ENCODE data around the gene PRRC2A. TPM values are rescaled to one million over a fixed set of nuclear protein-coding genes. Genes with fewer than 3 reads are reported as not detected.

Gene PRRC2A
- total RNA-seq, 1 donor from 2014 or later, result 162 TPM

- no peak for DNase-seq (ENCODE audit: low spot score)
These were observed 2.2 kb downstream of the PRRC2A start for GRCh38 chr6:31622684-31623091.

GRCh38 chr6:31624070-31624469 lies 3.6 kb downstream of the PRRC2A start:
- no peak for DNase-seq (ENCODE audit: low spot score)

GRCh38 chr6:31626952-31627351 lies 6.4 kb downstream of the PRRC2A start:
- no peak for DNase-seq (ENCODE audit: low spot score)

GRCh38 chr6:31627690-31628287 lies 7.3 kb downstream of the PRRC2A start:
- DNase-seq (ENCODE audit: low spot score), result no peak

- DNase-seq (ENCODE audit: low spot score), result no peak
These were observed 8.5 kb downstream of the PRRC2A start for GRCh38 chr6:31629014-31629413.

GRCh38 chr6:31630177-31630934 lies 9.8 kb downstream of the PRRC2A start:
- no peak for DNase-seq (ENCODE audit: low spot score)

GRCh38 chr6:31631209-31631608 lies 10.7 kb downstream of the PRRC2A start:
- no peak for DNase-seq (ENCODE audit: low spot score)

- DNase-seq (ENCODE audit: low spot score), result no peak
These were observed 11.3 kb downstream of the PRRC2A start for GRCh38 chr6:31631681-31632278.

GRCh38 chr6:31632279-31632946 lies 11.9 kb downstream of the PRRC2A start:
- DNase-seq (ENCODE audit: low spot score), result no peak

GRCh38 chr6:31633447-31633846 lies 12.9 kb downstream of the PRRC2A start:
- no peak for DNase-seq (ENCODE audit: low spot score)

- DNase-seq (ENCODE audit: low spot score), result no peak
These were observed 13.6 kb downstream of the PRRC2A start for GRCh38 chr6:31634131-31634530.

GRCh38 chr6:31634969-31635575 lies 14.6 kb downstream of the PRRC2A start:
- DNase-seq (ENCODE audit: low spot score), result no peak

- DNase-seq (ENCODE audit: low spot score), result no peak
These were observed 16.4 kb downstream of the PRRC2A start for GRCh38 chr6:31636698-31637596.

GRCh38 chr6:31639043-31639442 lies 18.5 kb downstream of the PRRC2A start:
- no peak for DNase-seq (ENCODE audit: low spot score)

GRCh38 chr6:31639449-31639861 lies 18.9 kb downstream of the PRRC2A start:
- DNase-seq (ENCODE audit: low spot score), result no peak

- DNase-seq (ENCODE audit: low spot score), result no peak
These were observed 20.1 kb downstream of the PRRC2A start for GRCh38 chr6:31640612-31641011.

GRCh38 chr6:31641370-31641769 lies 20.9 kb downstream of the PRRC2A start:
- no peak for DNase-seq (ENCODE audit: low spot score)

GRCh38 chr6:31642798-31643570 lies 22.5 kb downstream of the PRRC2A start:
- DNase-seq (ENCODE audit: low spot score), result no peak

- DNase-seq (ENCODE audit: low spot score), result no peak
These were observed 23.4 kb downstream of the PRRC2A start for GRCh38 chr6:31643818-31644454.

Data from mesenteric fat pad (tissue), 1 donor.